ENCODE results near the gene OR8A1.
"Not testable (repeated sequence)": the region's sequence is repeated elsewhere in the genome, so short reads cannot be mapped to it uniquely, and the experiment has no call there.

Gene OR8A1

DNA sequence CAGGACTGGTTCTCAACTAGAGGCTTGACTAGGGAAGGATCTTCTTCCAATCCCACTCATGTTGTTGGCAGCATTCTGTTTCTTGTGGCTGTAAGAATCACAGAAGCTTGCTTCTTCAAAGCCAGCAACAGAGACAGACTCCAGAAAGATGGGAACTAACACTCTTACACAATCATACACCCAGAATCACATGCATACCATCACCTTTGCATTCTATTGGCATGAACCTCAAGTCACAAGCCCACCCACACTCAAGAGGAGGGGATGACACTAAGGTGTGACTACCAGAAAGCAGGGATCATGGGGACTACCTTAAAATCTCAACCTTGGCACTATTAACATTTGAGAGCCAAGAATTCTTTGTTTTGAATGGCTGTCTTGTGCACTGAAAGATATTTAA lies 27.8 kb downstream of the OR8A1 start:
- DNase-seq, result no peak

DNA sequence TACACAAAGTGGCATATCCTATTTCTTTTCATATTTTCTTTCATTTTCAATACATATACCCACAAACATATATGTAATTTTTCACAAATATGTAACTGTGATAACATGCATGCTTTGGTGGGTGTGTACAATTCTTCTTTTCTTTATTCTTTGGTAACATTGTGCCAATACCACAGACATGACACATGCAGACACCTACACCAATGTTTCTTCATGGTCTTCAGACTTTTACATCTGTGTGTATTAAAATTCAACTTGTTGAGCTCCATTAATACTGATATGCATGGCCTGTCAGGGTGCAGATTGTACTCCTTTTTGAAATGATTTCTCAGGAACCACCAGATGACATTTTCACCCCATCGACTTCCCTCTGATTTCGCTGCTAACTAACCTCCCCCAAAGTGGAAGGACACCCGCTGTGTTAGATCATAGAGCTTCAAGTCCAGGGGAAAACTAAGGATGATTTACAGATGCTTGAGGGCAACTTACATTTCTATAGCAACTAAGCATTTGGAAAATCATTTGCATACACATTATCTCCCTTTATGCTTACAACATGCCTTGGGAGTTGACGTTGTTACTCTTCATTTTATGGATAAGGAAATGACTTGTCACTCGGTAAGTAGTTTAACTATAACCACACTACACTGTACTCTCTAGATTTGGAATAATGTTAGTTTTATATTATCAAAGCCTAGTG lies 31.0 kb downstream of the OR8A1 start:
- no peak for DNase-seq

DNA sequence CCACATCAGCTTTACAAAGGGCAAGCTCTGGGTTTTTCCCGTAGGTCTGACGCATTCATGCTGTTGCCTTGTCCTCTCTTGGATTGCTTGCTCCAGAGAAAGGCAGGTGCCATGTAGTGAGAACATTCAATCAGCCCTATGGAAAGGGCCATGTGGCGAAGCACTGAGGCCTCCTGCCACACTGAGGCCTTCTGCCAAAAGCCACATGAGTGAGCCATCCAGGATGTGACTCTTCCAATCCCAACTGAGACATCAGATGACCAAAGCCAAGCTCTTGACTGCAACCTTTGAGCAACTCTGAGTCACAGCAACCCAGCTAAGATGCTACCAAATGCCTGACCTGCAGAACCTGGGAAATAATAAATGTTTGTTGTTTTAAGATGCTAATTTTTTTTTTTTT lies 32.4 kb downstream of the OR8A1 start:
- DNase-seq, result no peak

DNA sequence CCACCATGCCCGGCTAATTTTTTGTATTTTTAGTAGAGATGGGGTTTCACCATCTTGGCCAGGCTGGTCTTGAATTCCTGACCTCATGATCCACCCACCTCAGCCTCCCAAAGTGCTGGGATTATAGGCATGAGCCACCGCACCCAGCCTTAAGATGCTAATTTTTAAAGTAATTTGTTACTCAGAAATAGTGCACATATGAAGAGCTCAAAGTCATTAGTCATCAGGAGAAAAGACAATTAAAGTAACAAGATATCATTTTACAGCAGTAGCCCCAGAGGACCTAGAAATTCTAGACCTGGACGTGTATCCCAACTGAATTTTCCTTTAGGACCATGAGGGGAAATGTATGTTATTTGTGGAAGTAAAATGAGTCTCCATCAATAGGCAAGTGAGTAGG lies 32.9 kb downstream of the OR8A1 start:
- DNase-seq, result not testable (repeated sequence)

DNA sequence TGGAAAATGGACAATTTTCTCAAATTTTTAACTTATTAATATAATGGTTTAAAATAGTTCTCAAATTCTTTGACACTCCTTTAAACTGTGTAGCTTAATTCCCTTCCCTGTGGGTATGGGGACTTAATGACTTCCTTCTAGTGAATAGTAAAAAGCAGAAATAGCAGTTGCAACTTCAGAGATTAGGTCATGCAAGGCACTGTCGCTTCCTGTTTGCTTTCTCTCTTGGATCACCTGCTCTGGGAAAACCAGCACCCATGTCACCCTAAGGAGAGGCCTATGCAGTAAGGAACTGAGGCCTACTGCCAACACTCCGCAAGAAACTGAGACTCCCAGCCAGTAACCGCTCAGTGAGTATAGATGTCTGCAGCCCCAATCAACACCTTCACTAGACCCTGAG lies 35.9 kb downstream of the OR8A1 start:
- DNase-seq, result peak in 1 of 2 experiments; percentile 34

DNA sequence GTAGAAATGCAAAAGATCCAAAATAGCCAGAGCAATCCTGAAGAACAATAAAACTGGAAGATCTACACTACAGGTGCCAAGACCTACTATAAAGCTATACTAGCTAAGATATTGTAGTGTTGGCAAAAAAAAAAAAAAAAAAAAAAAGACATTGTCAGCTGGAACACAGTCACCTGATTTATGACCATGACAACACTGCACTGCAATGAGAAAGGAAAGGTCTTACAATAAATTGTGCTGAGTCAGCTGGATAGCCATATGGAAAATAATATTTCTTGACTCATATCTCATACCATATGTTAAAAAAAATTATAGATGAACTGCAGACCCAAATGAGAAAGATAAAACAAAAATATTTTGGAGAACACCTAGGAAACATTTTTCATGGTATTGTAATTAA lies 38.4 kb downstream of the OR8A1 start:
- no peak for DNase-seq

DNA sequence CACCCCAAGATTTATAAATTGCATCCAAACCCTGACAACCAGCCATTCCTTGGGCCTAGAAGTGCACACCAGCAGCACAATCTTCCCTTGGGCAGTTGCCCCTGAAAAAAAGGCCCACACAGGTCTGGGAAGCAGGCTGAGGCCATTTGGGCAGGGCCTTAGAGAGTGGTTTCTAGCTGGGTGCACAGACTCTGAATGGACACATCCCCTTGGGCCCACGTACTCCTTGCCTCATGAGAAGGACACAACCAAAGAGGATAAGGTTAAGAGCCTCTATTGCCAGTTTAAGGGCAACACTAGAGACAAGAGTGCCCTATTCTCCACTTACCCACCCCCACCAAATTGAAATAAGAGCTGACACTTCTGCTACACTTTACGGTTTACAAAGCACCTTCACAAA lies 40.5 kb downstream of the OR8A1 start:
- no peak for DNase-seq

DNA sequence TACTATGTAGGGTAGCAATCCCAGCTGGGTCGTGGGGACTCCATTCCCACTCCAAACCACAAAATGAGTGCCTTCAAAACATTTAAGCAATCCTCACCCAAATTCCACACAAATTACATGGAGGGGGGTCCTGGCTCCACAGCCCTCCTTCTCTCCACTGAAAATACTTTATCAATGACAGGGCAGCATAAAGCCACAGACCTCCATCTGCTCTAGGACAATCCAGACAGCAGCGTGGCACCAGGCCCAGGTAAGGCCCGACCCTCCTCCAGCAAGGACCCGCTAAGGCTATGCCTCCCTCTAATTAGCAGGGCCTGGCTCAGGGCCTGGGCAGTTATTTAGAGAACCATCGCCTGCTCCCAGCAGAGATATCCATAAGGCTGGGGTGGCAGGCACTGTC lies 41.3 kb downstream of the OR8A1 start, which contains the start of gene PANX3:
TSS of gene PANX3 (plus strand) at position 365 of the 400 bp plus-strand sequence. CDS start 129 bp downstream, outside the sequence.
- DNase-seq, result no peak

DNA sequence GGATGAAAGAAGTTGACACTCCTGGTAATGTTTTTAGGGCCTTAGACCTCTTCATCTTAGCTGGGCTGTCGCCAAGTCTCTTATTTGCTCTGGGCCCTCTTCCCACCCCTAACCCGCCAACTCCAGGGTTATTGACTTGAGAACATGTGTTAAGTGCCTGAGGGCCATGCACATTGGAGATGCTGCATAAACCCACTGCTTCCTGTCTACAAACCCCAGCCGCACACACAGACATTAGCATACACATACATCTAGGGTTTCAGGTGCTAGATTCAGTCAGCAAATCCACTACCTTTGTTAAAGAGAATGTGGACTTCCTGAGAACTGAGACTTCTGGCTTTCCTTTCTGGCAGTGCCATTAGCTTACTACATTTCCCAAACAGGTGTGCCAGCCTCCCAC lies 42.2 kb downstream of the OR8A1 start:
- no peak for DNase-seq

DNA sequence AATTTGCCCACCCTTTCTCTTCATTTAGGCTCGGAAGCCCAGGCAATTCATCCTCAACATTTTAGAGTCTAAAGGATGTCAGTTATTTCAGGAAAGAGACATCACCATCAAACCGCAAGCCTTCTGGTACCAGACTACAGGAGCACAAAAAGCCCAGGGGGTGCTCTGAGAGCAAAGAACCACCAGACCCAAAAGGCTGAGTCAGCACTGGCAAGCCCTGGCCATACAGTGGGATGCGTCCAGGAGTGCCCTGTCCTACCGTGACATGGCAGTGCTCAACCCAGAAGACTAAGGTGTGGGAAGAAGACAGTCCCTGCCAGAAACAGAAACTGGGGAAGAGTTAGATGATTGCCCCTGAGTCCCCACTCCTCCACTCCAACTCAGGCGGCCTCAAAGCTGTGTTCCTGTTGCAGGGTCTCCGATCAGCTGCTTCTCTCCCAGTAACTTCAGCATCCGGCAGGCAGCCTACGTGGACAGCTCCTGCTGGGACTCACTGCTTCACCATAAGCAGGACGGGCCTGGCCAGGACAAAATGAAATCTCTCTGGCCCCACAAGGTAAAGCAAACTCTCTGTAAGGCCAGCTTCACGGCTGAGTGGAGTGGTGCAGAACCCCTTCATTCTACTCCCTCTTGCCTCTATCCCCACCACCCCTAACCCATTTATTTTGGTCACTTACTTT lies 42.9 kb downstream of the OR8A1 start:
- no peak for DNase-seq

DNA sequence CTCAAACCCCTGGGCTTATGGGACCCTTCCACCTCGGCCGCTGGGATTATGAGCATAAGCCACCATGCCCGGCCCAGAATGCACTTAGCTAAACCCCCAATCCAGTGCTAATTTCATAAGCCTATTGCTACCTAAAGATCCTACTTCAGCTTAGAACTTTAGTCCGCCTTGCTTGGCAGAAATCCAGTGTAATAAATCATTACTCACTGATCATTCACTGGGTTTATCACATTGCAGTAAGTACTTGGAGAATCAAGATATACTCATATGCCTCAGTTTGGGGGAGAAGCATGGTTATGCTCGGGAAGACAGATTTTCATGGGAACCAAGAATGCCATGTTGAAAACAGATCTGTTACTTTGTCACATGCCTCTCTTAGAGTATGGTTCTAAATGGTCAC lies 49.1 kb downstream of the OR8A1 start:
- no peak for DNase-seq

Data from SHP77 (cell line).